Cardiac fibroblast (primary cell): ENCODE data around the gene CCDC7.
"Not testable (repeated sequence)": the region's sequence is repeated elsewhere in the genome, so short reads cannot be mapped to it uniquely, and the experiment has no call there.

Experiments
- DNase-seq, 2 donors: peaks; one replicate each; pipeline versions ENCODE4 v3.0.0 to v3.0.0-alpha.2; 2010; ENCODE audit warnings: low read depth in 2 of 2
- H3K4me3 ChIP-seq, 2 donors: replicated peaks in 1 of 2; 1 replicate in 1 of 2; 2 replicates in 1 of 2; pipeline ENCODE4 v1.5.1; 2011; ENCODE audit warnings: low read depth in 2 of 2, low read length in 2 of 2, mild to moderate bottlenecking in 2 of 2, moderate library complexity in 1 of 2
- TF ChIP-seq, protein P1 (sequence below): IDR thresholded peaks from one replicate; pipeline ENCODE4 v1.5.1; 2011; ENCODE audit warnings: low read depth, mild to moderate bottlenecking, low read length, inconsistent platforms

CCDC7 gene

DNA sequence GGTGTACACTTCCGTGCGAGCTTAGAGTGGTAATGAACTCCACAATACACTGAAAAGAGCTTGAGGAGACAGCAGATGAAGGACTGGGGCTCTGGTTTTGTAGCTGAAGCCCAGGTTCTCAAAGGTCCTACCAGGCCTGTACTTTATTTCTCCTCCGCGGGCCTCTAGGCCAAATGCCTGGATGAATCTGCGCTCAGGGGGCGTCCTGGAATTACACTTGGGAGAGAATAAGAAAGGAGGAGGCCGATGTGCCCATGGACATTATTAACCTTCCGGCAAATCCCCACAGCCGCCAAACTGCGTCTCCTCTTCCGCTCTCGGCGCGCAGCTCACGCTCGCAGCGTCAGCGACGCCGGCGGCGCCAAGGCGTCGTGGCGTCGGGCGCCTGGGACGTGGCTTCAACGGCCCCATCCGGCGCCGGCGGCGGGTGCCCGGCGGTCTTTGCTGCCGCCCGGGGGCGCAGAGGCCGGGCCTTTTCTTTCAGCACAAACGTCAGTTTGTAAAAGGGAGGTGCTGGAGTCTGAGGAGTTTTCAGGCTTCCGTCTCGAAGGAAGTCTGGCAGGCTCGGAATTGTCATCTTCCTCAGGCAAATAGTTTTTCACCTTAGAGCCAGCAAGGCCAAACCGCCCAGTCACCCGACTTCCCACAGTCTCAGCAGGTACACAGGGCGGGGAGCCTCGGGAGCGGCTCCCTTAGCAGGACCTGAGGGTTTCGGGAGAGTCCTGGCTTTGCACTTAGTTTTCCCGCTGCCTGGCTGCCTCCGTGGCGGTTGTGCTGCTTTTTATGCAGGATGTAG lies at the start of gene CCDC7:
Gene CCDC7 (plus strand): TSS at position 401 of the 796 bp plus-strand sequence. CDS start 5,503 bp downstream, outside the sequence.
- DNase-seq: peak; percentile 89 to 92
- TF ChIP-seq, protein P1, sequence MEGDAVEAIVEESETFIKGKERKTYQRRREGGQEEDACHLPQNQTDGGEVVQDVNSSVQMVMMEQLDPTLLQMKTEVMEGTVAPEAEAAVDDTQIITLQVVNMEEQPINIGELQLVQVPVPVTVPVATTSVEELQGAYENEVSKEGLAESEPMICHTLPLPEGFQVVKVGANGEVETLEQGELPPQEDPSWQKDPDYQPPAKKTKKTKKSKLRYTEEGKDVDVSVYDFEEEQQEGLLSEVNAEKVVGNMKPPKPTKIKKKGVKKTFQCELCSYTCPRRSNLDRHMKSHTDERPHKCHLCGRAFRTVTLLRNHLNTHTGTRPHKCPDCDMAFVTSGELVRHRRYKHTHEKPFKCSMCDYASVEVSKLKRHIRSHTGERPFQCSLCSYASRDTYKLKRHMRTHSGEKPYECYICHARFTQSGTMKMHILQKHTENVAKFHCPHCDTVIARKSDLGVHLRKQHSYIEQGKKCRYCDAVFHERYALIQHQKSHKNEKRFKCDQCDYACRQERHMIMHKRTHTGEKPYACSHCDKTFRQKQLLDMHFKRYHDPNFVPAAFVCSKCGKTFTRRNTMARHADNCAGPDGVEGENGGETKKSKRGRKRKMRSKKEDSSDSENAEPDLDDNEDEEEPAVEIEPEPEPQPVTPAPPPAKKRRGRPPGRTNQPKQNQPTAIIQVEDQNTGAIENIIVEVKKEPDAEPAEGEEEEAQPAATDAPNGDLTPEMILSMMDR: peak; percentile 27
- peak within 1 kb of the TSS; percentile 78 to 82 for H3K4me3 ChIP-seq

DNA sequence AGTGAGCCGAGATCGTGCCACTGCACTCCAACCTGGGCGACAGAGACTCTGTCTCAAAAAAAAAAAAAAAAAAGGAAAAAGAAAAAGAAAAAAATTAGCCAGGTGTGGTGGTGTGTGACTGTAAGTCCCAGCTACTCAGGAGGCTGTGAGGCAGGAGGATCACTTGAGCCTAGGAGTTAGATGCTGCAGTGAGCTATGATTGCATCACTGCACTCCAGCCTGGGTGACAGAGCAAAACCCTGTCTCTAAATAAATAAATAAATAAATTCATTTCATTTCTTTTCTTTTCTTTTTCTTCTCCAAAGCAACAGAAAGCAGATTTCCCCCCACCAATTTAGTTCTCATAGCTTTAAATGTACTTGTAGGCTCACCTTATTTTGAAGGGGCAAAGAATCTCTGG lies 48.8 kb upstream of the CCDC7 start:
- DNase-seq: not testable (repeated sequence)

DNA sequence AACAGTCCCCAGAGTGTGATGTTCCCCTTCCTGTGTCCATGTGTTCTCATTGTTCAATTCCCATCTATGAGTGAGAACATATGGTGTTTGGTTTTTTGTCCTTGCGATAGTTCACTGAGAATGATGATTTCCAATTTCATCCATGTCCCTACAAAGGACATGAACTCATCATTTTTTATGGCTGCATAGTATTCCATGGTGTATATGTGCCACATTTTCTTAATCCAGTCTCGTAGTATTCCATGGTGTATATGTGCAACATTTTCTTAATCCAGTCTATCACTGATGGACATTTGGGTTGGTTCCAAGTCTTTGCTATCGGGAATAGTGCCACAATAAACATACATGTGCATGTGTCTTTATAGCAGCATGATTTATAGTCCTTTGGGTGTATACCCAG lies 46.2 kb upstream of the CCDC7 start:
- not testable (repeated sequence) for H3K4me3 ChIP-seq, DNase-seq

More for the DNA sequence above, 48.8 kb upstream of the CCDC7 start:
- H3K4me3 ChIP-seq: not testable (repeated sequence)

DNA sequence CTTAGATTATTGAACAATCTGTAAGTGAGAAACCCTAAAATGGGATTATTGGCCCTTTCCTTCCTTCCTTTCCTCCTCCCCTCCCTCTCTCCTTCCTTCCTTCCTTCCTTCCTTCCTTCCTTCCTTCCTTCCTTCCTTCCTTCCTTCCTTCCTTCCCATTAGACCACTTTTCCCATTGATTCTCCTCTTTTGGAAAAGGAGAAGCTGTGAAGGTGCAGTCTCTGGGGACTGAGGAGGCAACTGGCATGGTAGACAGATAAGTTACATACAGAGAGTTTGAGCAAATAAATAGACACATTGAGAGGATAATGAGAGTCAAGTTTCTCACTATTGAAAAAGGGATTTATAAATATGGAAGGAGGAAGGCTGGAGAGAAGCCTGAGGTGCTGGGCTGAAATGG lies 45.0 kb upstream of the CCDC7 start:
- TF ChIP-seq, protein P1: no peak
- no peak overlapping the region for H3K4me3 ChIP-seq
- no peak for DNase-seq

DNA sequence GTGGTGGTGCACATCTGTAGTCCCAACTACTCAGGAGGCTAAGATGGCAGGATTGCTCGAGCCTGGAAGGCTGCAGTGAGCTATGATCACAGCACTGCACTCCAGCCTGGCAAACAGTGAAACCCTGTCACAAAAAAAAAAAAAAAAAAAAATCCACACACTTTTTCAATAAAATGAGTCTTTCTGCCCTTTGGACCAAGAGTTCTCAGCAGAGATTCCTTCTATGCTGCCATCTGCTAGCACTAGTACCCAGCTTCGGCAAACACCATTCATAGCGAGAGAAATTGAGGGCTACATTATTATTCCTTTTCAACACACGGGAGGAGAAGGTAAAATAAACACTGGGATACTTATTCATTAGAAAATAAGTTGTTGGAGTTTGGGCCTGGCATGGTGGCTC lies 43.4 kb upstream of the CCDC7 start:
- DNase-seq: no peak
- TF ChIP-seq, protein P1: no peak
- H3K4me3 ChIP-seq: no peak overlapping the region

DNA sequence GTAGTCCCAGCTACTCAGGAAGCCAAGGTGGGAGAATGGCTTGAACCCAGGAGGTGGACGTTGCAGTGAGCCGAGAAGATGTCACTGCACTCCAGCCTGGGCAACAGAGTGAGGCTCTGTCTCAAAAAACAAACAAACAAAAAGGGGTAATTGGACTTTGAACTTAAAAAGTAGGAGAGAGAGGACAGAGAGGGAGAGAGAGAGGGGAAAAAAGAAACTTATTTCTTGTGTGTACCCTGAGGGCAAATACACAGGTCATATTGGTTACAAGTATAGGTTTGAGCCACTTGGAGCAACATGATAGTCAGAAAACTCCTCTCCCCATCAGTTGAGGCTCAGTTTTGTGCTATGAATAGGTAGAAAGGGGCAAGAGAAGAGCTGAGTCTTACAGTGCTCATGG lies 42.8 kb upstream of the CCDC7 start:
- TF ChIP-seq, protein P1: no peak
- DNase-seq: no peak
- no peak overlapping the region for H3K4me3 ChIP-seq

DNA sequence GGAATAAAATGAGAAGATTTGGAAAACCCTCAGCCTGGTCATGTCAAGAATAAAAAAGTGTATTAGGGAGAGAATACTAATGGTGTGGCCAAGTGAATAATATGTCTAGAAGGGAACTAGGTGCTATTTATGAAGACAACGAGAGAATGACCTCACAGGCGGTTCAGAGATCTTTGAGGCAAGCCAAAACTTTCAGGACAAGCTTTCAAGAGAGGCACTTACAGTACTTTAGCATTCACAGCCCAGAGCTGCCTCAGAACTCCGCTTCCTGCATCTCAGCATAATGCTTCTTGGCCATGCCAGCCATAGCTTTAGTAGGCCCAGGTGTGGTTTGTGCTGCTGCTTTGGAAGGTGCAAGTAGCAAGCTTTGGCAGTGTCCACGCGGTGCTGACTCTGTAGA lies 37.2 kb upstream of the CCDC7 start:
- DNase-seq: no peak
- TF ChIP-seq, protein P1: no peak
- H3K4me3 ChIP-seq: no peak overlapping the region

DNA sequence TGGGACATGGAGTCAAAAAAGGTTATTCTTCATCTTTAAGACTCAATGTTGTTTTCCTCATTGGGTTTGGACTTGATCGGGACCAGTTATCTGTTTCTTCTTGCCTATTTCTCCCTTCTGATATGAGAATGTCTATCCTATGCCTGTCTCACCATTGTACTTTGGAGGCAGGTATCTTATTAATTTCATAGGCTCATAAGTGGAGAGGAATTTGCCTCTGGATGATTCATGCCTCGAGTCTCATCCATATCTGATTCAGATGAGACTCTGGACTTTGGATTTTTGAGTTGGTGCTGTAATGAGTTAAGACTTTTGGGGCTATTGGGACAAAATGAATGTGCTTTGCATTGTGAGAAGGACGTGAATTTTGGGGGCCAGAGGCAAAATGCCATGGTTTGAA lies 36.2 kb upstream of the CCDC7 start:
- no peak overlapping the region for H3K4me3 ChIP-seq
- TF ChIP-seq, protein P1: no peak
- DNase-seq: no peak
